ENCODE measurements around the gene BCS1L.

GRCh38 chr2:218701806-218702205 is 42.3 kb downstream of the BCS1L start:
- no peak for TF ChIP-seq CTCF (IDR thresholded peaks at IDR 0.05)
- TF ChIP-seq POLR2A (IDR thresholded peaks at IDR 0.05), result no peak
- no peak for TF ChIP-seq EP300 (IDR thresholded peaks at IDR 0.05)
- TF ChIP-seq POLR2AphosphoS5 (IDR thresholded peaks at IDR 0.05), result no peak

Measured in stomach (tissue), 4 donors.